Retina (tissue), 1 donor: ENCODE results near the gene LINS1.

ENCODE experiments used
- DNase-seq: peaks from one replicate; pipeline ENCODE4 v3.0.0-alpha.2; 2016

The LINS1 gene

GRCh38 chr15:100553468-100553867 is 48.5 kb downstream of the LINS1 start:
- DNase-seq = no peak

GRCh38 chr15:100547961-100548360 is 54.0 kb downstream of the LINS1 start:
- DNase-seq = no peak

GRCh38 chr15:100544946-100545345 is 57.0 kb downstream of the LINS1 start:
- DNase-seq = no peak

GRCh38 chr15:100544338-100544841 is 57.6 kb downstream of the LINS1 start:
- no peak for DNase-seq

GRCh38 chr15:100542290-100542689 is 59.7 kb downstream of the LINS1 start:
- no peak for DNase-seq

GRCh38 chr15:100537331-100537730 is 64.7 kb downstream of the LINS1 start:
- DNase-seq = no peak

- DNase-seq = no peak
Measured at GRCh38 chr15:100536733-100537132, 65.3 kb downstream of the LINS1 start.

- no peak for DNase-seq
Measured at GRCh38 chr15:100533886-100534285, 68.1 kb downstream of the LINS1 start.

GRCh38 chr15:100531823-100532327 is 70.1 kb downstream of the LINS1 start:
- no peak for DNase-seq

GRCh38 chr15:100531204-100531603 is 70.8 kb downstream of the LINS1 start:
- DNase-seq = no peak

- DNase-seq = no peak
Measured at GRCh38 chr15:100529556-100529955, 72.4 kb downstream of the LINS1 start.

GRCh38 chr15:100528833-100529428 is 73.1 kb downstream of the LINS1 start, which contains the start of gene CERS3:
Gene CERS3 (minus strand): TSS chr15:100528950. CDS start chr15:100501849, 27,101 bp downstream.
- DNase-seq = no peak

GRCh38 chr15:100526027-100526481 is 75.9 kb downstream of the LINS1 start:
- no peak for DNase-seq

- no peak for DNase-seq
Measured at GRCh38 chr15:100525436-100525835, 76.5 kb downstream of the LINS1 start.

- no peak for DNase-seq
Measured at GRCh38 chr15:100524326-100524725, 77.7 kb downstream of the LINS1 start.

- DNase-seq = no peak
Measured at GRCh38 chr15:100521907-100522306, 80.1 kb downstream of the LINS1 start.

GRCh38 chr15:100520132-100520921 is 81.7 kb downstream of the LINS1 start:
- DNase-seq = no peak

GRCh38 chr15:100517846-100518245 is 84.1 kb downstream of the LINS1 start:
- DNase-seq = no peak
